Heart right ventricle (tissue), 16 donors: ENCODE results near the gene ERP44. TPM values are rescaled to one million over a fixed set of nuclear protein-coding genes. Genes with fewer than 3 reads are reported as not detected.

ENCODE experiments used
- ATAC-seq, 8 donors: fragments of 200-7000 bp; cut with Tn5 transposase; one replicate each; pipeline ENCODE4 v1.9.1; 2020; ENCODE audit warnings: mild to moderate bottlenecking in 8 of 8, moderate library complexity in 8 of 8, moderate number of reproducible peaks in 1 of 8
- DNase-seq, 2 donors: peaks; one replicate each; pipeline ENCODE4 v3.0.0-alpha.2; 2020
- H3K27ac ChIP-seq, 10 donors: fragments of 200-600 bp; sonication (generic) in 2 of 10; one replicate each; pipeline versions ENCODE4 v1.5.0 to v1.8.0; 2020 to 2022; ENCODE audit warnings: mild to moderate bottlenecking in 3 of 10
- H3K27me3 ChIP-seq, 7 donors: fragments of 200-600 bp; one replicate each; pipeline ENCODE4 v1.8.0; 2021 to 2022; ENCODE audit warnings: mild to moderate bottlenecking in 2 of 7
- H3K36me3 ChIP-seq, 9 donors: fragments of 200-600 bp; sonication (generic) in 1 of 9; one replicate each; pipeline versions ENCODE4 v1.5.0 to v1.8.0; 2020 to 2022; ENCODE audit warnings: mild to moderate bottlenecking in 2 of 9
- H3K4me1 ChIP-seq, 9 donors: fragments of 200-600 bp; sonication (generic) in 1 of 9; one replicate each; pipeline versions ENCODE4 v1.5.0 to v1.8.0; 2020 to 2022; ENCODE audit warnings: mild to moderate bottlenecking in 4 of 9
- H3K4me3 ChIP-seq, 10 donors: fragments of 200-600 bp; sonication (generic) in 2 of 10; one replicate each; pipeline versions ENCODE4 v1.5.0 to v1.8.0; 2020 to 2022; ENCODE audit warnings: mild to moderate bottlenecking in 7 of 10, moderate library complexity in 2 of 10
- H3K9me3 ChIP-seq, 11 donors: fragments of 200-600 bp in 10 of 11; sonication (generic) in 2 of 11; one replicate each; pipeline versions ENCODE4 v1.5.0 to v1.8.0; 2013 to 2022; ENCODE audit warnings: mild to moderate bottlenecking in 2 of 11, control low read depth in 1 of 11, moderate library complexity in 1 of 11
- CTCF ChIP-seq, 9 donors: fragments of 200-600 bp; sonication (generic) in 2 of 9; IDR thresholded peaks; one replicate each; pipeline versions ENCODE4 v1.5.0 to v1.8.0; 2021 to 2022; ENCODE audit warnings: antibody characterized with exemption in 9 of 9, mild to moderate bottlenecking in 5 of 9, moderate library complexity in 1 of 9
- WGBS, 2 donors: extraction: QIAGEN DNeasy Blood & Tissue Kit; methylation state at CpG; one replicate each; pipeline ENCODE4 v1.1.7; 2013; ENCODE audit warnings: inconsistent platforms in 1 of 2; 5-methylcytosine and 5-hydroxymethylcytosine counted together
- intact Hi-C, 10 donors: fragments of 100-400 bp; cut with DNase I; formaldehyde crosslinking; loops; one replicate each; pipeline versions ENCODE4 v1.11.1 to v1.14.2; 2022
- polyA plus RNA-seq, 2 donors: library from polyadenylated mRNA; stranded (reverse); fragments of 200-250 nt; gene quantifications; one replicate each; pipeline ENCODE4 v1.2.3, GENCODE V29; 2013
- total RNA-seq, 10 donors: library from RNA; stranded (reverse); fragmentation: NEBNext Ultra II Directional in 3 of 10; extraction: Animal tissue kit (Norgen Biotek cat#: 25700) in 3 of 10; gene quantifications; one replicate each; pipeline versions ENCODE4 v1.2.1 to v1.2.4, GENCODE V29; 2021 to 2023
- donor health status: Arrhythmogenic right ventricular cardiomyopathy.
- donor health status: ischemic (EF 13 %, LVEDD 7.1; RV severe dilation, severe dysfunction).
- donor health status: healthy with polysubstance abuse.
- donor health status: DM: no; HTN: yes; CAD: no.
- donor health status: DM: no; HTN: no; CAD: no.
- donor health status: ischemic (EF 25% LVEDD 6.9; RV normal size, moderate dysfunction).
- donor health status: ischemic (EF 25% LVEDD 5.7; RV mildly dilated, moderate dysfunction).
- donor health status: healthy.
- donor health status: DM: yes; HTN: yes; CAD: no.
- donor health status: Ischemic cardiomyopathy.
- donor health status: ischemic (EF 35%, LVEDD 5.7; RV mildly dilated, moderate dysfunction).
- donor health status: nonischemic (EF 11% LVEDD 7.7; RV severe dilation, severe dysfunction).
- donor health status: DM: yes; HTN: yes; CAD: no.
- donor health status: PGD.
- donor health status: ischemic (EF 29% LVEDD 5.4; RV normal size, mild dysfunction).
- donor health status: nonischemic (EF 23%, LVEDD 6.1; RV moderate dilation, normal function).

The ERP44 gene
- total and polyA plus RNA-seq, 12 donors: 11.9 to 19.8 (median 15.2) TPM

- intact Hi-C loops: no loop called here
- H3K36me3 ChIP-seq: peaks cover 0 to 11% (median 0%) of the 10 kb centered on the region in 9 donors
- no peaks in the 10 kb centered on the region for H3K4me1 ChIP-seq
- H3K4me3 ChIP-seq: no peak overlapping the region
- DNase-seq (no peak), ATAC-seq (no peak)
- H3K9me3 ChIP-seq: peaks cover 0 to 26% (median 6%) of the 10 kb centered on the region in 11 donors
- H3K27me3 ChIP-seq: no peaks in the 10 kb centered on the region
- H3K27ac ChIP-seq: no peak overlapping the region
- no peak for TF ChIP-seq CTCF (IDR thresholded peaks at IDR 0.05)
- WGBS, 2 donors: 97 to 99% methylated on average over 4 of the region's 4 CpGs
These were observed 161.7 kb downstream of the ERP44 start for GRCh38 chr9:99936947-99937587.

- WGBS, 2 donors: 93 to 96% methylated on average over 6 of the region's 6 CpGs
- no peaks in the 10 kb centered on the region for H3K27me3 ChIP-seq
- peaks cover 0 to 14% (median 6%) of the 10 kb centered on the region in 11 donors for H3K9me3 ChIP-seq
- peaks cover 0 to 49% (median 0%) of the 10 kb centered on the region in 9 donors for H3K36me3 ChIP-seq
- no peak for ATAC-seq
- DNase-seq: no peak
- no peaks in the 10 kb centered on the region for H3K4me1 ChIP-seq
- TF ChIP-seq CTCF (IDR thresholded peaks at IDR 0.05): no peak
- intact Hi-C loops: no loop called here
- H3K4me3 ChIP-seq: no peak overlapping the region
- no peak overlapping the region for H3K27ac ChIP-seq
These were observed 167.5 kb downstream of the ERP44 start for GRCh38 chr9:99931155-99931840.

- TF ChIP-seq CTCF (IDR thresholded peaks at IDR 0.05): no peak
- Histone ChIP-seq H3K27ac (no peak overlapping the region), H3K9me3 (peaks cover 0 to 26% (median 19%) of the 10 kb centered on the region in 11 donors), H3K4me1 (no peaks in the 10 kb centered on the region), H3K27me3 (no peaks in the 10 kb centered on the region), H3K4me3 (no peak overlapping the region), H3K36me3 (peaks cover 0 to 66% (median 5%) of the 10 kb centered on the region in 9 donors)
- ATAC-seq (no peak), DNase-seq (no peak)
- intact Hi-C loops: no loop called here
- WGBS, 2 donors: 97 to 100% methylated on average over 2 of the region's 2 CpGs
These were observed 169.1 kb downstream of the ERP44 start for GRCh38 chr9:99929652-99930051.

Other genes with a start within 250 kb of the ERP44 start
- gene STX17, start 192.3 kb downstream of the ERP44 start, total RNA-seq: 10 to 100 TPM; 21.4 to 31.1 (median 24.1) TPM
- gene STX17, start 192.3 kb downstream of the ERP44 start, polyA plus RNA-seq: 1 to 10 TPM; 4.1 to 7.8 TPM
- gene INVS, start 243 bp upstream of the ERP44 start, total RNA-seq: 1 to 10 TPM; 4.7 to 8.0 (median 6.3) TPM
- 1 to 10 TPM; 1.6 to 3.9 TPM for gene INVS, start 243 bp upstream of the ERP44 start, polyA plus RNA-seq